Measurements from ENCODE around the gene ARMC3. TPM values are rescaled to one million over a fixed set of nuclear protein-coding genes. Genes with fewer than 3 reads are reported as not detected.
A peak's percentile ranks its signal among the peaks of the same experiment; 100 is the strongest.

Gene ARMC3
- total and polyA plus RNA-seq, 9 of the 15 experiments (the other 6 are each of a cell fraction or from before 2014, with no cell fraction given), result 0.33 to 1.1 (median 0.62) TPM

DNA sequence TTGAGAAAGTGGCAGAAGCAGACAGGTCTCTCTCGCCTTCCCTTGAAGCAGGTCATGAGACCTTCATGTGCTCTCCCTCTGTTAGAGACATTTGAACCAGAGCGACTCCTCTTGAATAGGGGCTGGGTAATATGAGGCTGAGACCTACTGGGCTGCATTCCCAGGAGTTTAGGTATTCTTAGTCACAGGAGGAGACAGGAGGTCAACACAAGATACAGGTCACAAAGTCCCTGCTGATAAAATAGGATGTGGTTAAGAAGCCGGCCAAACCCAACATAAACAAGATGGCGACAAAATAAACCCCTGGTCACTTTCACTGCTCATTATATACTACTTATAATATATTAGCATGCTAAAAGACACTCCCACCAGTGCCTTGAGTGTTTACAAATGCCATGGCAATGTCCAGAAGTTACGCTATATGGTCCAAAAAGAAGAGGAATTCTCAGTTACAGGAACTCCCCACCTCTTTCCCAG, 124.0 kb downstream of the ARMC3 start (continued):
- TF ChIP-seq, protein P1, sequence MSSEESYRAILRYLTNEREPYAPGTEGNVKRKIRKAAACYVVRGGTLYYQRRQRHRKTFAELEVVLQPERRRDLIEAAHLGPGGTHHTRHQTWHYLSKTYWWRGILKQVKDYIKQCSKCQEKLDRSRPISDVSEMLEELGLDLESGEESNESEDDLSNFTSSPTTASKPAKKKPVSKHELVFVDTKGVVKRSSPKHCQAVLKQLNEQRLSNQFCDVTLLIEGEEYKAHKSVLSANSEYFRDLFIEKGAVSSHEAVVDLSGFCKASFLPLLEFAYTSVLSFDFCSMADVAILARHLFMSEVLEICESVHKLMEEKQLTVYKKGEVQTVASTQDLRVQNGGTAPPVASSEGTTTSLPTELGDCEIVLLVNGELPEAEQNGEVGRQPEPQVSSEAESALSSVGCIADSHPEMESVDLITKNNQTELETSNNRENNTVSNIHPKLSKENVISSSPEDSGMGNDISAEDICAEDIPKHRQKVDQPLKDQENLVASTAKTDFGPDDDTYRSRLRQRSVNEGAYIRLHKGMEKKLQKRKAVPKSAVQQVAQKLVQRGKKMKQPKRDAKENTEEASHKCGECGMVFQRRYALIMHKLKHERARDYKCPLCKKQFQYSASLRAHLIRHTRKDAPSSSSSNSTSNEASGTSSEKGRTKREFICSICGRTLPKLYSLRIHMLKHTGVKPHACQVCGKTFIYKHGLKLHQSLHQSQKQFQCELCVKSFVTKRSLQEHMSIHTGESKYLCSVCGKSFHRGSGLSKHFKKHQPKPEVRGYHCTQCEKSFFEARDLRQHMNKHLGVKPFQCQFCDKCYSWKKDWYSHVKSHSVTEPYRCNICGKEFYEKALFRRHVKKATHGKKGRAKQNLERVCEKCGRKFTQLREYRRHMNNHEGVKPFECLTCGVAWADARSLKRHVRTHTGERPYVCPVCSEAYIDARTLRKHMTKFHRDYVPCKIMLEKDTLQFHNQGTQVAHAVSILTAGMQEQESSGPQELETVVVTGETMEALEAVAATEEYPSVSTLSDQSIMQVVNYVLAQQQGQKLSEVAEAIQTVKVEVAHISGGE (CRISPR knock-in tag; IDR thresholded peaks at IDR 0.05), result no peak
- TF ChIP-seq MED1 (CRISPR knock-in tag; IDR thresholded peaks at IDR 0.05; ENCODE audit: borderline replicate concordance), result no peak
- TF ChIP-seq, protein P2, sequence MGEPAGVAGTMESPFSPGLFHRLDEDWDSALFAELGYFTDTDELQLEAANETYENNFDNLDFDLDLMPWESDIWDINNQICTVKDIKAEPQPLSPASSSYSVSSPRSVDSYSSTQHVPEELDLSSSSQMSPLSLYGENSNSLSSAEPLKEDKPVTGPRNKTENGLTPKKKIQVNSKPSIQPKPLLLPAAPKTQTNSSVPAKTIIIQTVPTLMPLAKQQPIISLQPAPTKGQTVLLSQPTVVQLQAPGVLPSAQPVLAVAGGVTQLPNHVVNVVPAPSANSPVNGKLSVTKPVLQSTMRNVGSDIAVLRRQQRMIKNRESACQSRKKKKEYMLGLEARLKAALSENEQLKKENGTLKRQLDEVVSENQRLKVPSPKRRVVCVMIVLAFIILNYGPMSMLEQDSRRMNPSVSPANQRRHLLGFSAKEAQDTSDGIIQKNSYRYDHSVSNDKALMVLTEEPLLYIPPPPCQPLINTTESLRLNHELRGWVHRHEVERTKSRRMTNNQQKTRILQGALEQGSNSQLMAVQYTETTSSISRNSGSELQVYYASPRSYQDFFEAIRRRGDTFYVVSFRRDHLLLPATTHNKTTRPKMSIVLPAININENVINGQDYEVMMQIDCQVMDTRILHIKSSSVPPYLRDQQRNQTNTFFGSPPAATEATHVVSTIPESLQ (CRISPR knock-in tag; IDR thresholded peaks at IDR 0.05), result no peak
- TF ChIP-seq ARID1B (IDR thresholded peaks at IDR 0.05), result peak; percentile 54
- TF ChIP-seq ZNF444 (CRISPR knock-in tag; IDR thresholded peaks at IDR 0.05), result no peak
- TF ChIP-seq FOXK2 (conservative IDR thresholded peaks at IDR 0.05 in 1 of 2, IDR thresholded peaks at IDR 0.05 in 1 of 2; ENCODE audit: low read depth in 2 of 2), result peak; percentile 86 to 88
- TF ChIP-seq, protein P3, sequence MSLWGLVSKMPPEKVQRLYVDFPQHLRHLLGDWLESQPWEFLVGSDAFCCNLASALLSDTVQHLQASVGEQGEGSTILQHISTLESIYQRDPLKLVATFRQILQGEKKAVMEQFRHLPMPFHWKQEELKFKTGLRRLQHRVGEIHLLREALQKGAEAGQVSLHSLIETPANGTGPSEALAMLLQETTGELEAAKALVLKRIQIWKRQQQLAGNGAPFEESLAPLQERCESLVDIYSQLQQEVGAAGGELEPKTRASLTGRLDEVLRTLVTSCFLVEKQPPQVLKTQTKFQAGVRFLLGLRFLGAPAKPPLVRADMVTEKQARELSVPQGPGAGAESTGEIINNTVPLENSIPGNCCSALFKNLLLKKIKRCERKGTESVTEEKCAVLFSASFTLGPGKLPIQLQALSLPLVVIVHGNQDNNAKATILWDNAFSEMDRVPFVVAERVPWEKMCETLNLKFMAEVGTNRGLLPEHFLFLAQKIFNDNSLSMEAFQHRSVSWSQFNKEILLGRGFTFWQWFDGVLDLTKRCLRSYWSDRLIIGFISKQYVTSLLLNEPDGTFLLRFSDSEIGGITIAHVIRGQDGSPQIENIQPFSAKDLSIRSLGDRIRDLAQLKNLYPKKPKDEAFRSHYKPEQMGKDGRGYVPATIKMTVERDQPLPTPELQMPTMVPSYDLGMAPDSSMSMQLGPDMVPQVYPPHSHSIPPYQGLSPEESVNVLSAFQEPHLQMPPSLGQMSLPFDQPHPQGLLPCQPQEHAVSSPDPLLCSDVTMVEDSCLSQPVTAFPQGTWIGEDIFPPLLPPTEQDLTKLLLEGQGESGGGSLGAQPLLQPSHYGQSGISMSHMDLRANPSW (CRISPR knock-in tag; IDR thresholded peaks at IDR 0.05), result no peak
- 0 out of 2 replicates have a peak, but pooled peaks have one; percentile 9 for TF ChIP-seq MAFF (IDR thresholded peaks at IDR 0.05; ENCODE audit: low read length)
- no peak for TF ChIP-seq DDX20 (tag; IDR thresholded peaks at IDR 0.05; ENCODE audit: low read depth)
- TF ChIP-seq ARNT (IDR thresholded peaks at IDR 0.05), result 0 out of 4 replicates have a peak, but pooled peaks of 1 of the 2 experiments have one; percentile 24
- peak; percentile 54; the same call in 1 of the 2 replicates for TF ChIP-seq DPF2 (IDR thresholded peaks at IDR 0.05)
- peak; percentile 56 for TF ChIP-seq NCOR1 (IDR thresholded peaks at IDR 0.05)
- no peak for TF ChIP-seq MCM2 (IDR thresholded peaks at IDR 0.05; ENCODE audit: low read depth)
- no peak for TF ChIP-seq MAFG (tag; conservative IDR thresholded peaks at IDR 0.05)
- peak; percentile 48 for TF ChIP-seq SOX6 (IDR thresholded peaks at IDR 0.05)
- TF ChIP-seq, protein P4, sequence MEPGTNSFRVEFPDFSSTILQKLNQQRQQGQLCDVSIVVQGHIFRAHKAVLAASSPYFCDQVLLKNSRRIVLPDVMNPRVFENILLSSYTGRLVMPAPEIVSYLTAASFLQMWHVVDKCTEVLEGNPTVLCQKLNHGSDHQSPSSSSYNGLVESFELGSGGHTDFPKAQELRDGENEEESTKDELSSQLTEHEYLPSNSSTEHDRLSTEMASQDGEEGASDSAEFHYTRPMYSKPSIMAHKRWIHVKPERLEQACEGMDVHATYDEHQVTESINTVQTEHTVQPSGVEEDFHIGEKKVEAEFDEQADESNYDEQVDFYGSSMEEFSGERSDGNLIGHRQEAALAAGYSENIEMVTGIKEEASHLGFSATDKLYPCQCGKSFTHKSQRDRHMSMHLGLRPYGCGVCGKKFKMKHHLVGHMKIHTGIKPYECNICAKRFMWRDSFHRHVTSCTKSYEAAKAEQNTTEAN (CRISPR knock-in tag; IDR thresholded peaks at IDR 0.05), result no peak
- no peak; the same call in 1 of the 2 replicates for TF ChIP-seq MEF2D (tag; conservative IDR thresholded peaks at IDR 0.05; ENCODE audit: low read depth)

Measured in K562 (cell line).